Esophagus muscularis mucosa (tissue), 4 donors: ENCODE data around the gene RDH16. TPM values are rescaled to one million over a fixed set of nuclear protein-coding genes. Genes with fewer than 3 reads are reported as not detected.
A peak's percentile ranks its signal among the peaks of the same experiment; 100 is the strongest.

Experiments
- DNase-seq: peaks from one replicate; pipeline ENCODE4 v3.0.0-alpha.2; 2017; ENCODE audit errors: extremely low spot score
- H3K27ac ChIP-seq, 4 donors: fragments of 200-600 bp; sonication (generic); replicated peaks in 1 of 4; 1 replicate in 3 of 4; 2 replicates in 1 of 4; pipeline ENCODE4 v1.5.1; 2016 to 2019; ENCODE audit warnings: mild to moderate bottlenecking in 1 of 4
- H3K27me3 ChIP-seq, 4 donors: fragments of 200-600 bp; sonication (generic); one replicate each; pipeline versions ENCODE4 v1.5.1 to v1.6.0; 2016 to 2019
- H3K36me3 ChIP-seq, 4 donors: fragments of 200-600 bp; sonication (generic); one replicate each; pipeline ENCODE4 v1.5.1; 2016 to 2019
- H3K4me1 ChIP-seq, 4 donors: fragments of 200-600 bp; sonication (generic); one replicate each; pipeline ENCODE4 v1.5.1; 2016 to 2019
- H3K4me3 ChIP-seq, 4 donors: fragments of 200-600 bp; sonication (generic); 1 replicate in 2 of 4; 2 replicates in 2 of 4; pipeline ENCODE4 v1.5.1; 2016 to 2019; ENCODE audit warnings: mild to moderate bottlenecking in 4 of 4, moderate library complexity in 1 of 4
- H3K9me3 ChIP-seq, 4 donors: fragments of 200-600 bp; sonication (generic); 1 replicate in 3 of 4; 2 replicates in 1 of 4; pipeline ENCODE4 v1.5.1; 2016 to 2019
- CTCF ChIP-seq, 3 experiments: fragments of 200-600 bp in 2 of 3; fragments of 450-650 bp in 1 of 3; sonication (generic) in 2 of 3; IDR thresholded peaks; one replicate each; pipeline ENCODE4 v1.5.1; 2017 to 2019; ENCODE audit warnings: antibody characterized with exemption in 3 of 3, mild to moderate bottlenecking in 2 of 3, moderate library complexity in 1 of 3
- EP300 ChIP-seq: sonication (generic); formaldehyde crosslinking; IDR thresholded peaks from one replicate; pipeline ENCODE4 v1.6.1; 2017; ENCODE audit warnings: antibody characterized with exemption
- POLR2A ChIP-seq: fragments of 450-650 bp; IDR thresholded peaks from one replicate; pipeline ENCODE4 v1.6.1; 2017; ENCODE audit warnings: antibody characterized with exemption, moderate library complexity, mild to moderate bottlenecking, low read depth
- POLR2AphosphoS5 ChIP-seq, 2 donors: sonication (generic); formaldehyde crosslinking; IDR thresholded peaks; one replicate each; pipeline ENCODE4 v1.6.1; 2017; ENCODE audit warnings: antibody characterized with exemption in 2 of 2
- WGBS: methylation state at CpG from one replicate; pipeline ENCODE4 v1.1.5; 2018; 5-methylcytosine and 5-hydroxymethylcytosine counted together
- intact Hi-C: fragments of 100-400 bp; cut with DNase I; formaldehyde crosslinking; loops from one replicate; pipeline ENCODE4 v1.15.1; 2023
- total RNA-seq, 4 donors: library from RNA; depleted of rRNA; stranded (reverse); fragments of >200 nt; gene quantifications; one replicate each; pipeline versions ENCODE4 v1.1.0 to v1.2.1, GENCODE V29; 2016

The RDH16 gene
- total RNA-seq, 4 donors from 2014 or later, result 0.17 to 0.69 (median 0.42) TPM; not detected in 1

DNA sequence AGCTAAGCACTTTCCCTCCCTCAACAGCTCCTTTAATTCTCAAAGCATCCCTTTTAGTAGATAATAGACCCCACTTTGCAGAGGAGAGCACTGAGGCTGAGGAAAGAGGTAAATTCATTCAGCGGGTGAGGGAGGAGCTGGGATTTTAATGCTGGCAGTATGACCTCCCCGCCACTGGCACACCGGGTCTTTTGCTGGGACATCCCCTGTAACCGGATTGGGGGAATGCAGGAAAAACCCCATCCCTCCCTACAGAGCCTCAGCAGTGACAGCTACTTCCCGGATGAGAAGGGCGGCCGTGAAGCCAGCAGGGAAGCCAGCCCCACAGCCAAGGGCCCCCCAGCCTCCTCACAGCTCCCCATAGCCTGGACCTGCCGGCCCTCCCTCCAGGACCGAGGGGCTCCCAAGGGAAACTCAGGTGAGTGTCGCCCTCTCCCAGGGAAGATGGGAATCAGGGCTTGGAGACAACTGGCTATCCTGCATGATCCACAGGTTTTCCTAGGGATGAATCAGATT, 36.9 kb upstream of the RDH16 start:
- no peak for TF ChIP-seq POLR2AphosphoS5 (IDR thresholded peaks at IDR 0.05)
- TF ChIP-seq POLR2A, result no peak
- TF ChIP-seq CTCF (IDR thresholded peaks at IDR 0.05), result no peak
- TF ChIP-seq EP300, result no peak
- no peaks in the 10 kb centered on the region for H3K9me3 ChIP-seq
- WGBS, result 75% methylated on average over 8 of the region's 10 CpGs
- peak; percentile 81 for DNase-seq
- H3K4me1 ChIP-seq, result peaks cover 0 to 10% (median 0%) of the 10 kb centered on the region in 4 donors
- intact Hi-C loops, result no loop called here
- H3K27ac ChIP-seq, result no peak overlapping the region
- H3K36me3 ChIP-seq, result peaks cover 0 to 30% (median 24%) of the 10 kb centered on the region in 4 donors
- no peaks in the 10 kb centered on the region for H3K27me3 ChIP-seq
- no peak overlapping the region for H3K4me3 ChIP-seq

DNA sequence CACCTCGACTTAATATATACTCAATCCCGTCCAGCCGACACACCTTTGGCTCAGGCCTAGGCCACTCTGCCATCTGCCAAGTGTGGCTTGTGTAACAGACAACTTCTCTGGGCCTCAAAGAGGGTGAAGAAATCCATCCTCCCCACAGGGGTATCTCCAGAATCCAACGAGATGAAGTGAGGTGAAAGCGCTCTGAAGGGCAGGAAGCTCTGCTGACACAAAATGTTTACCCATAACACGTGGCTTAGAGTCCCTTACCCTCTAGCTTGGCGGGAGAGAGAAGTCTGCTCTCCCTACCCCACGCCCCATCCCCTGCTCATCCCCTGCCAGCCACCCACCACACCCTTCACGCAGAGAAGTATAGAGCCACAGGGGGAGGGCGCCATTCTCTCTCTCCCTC, 35.9 kb upstream of the RDH16 start:
- Histone ChIP-seq H3K36me3 (peaks cover 0 to 26% (median 18%) of the 10 kb centered on the region in 4 donors), H3K27ac (no peak overlapping the region), H3K27me3 (no peaks in the 10 kb centered on the region), H3K4me3 (no peak overlapping the region), H3K9me3 (no peaks in the 10 kb centered on the region), H3K4me1 (peaks cover 0 to 10% (median 2%) of the 10 kb centered on the region in 4 donors)
- TF ChIP-seq CTCF (IDR thresholded peaks at IDR 0.05) (no peak), POLR2AphosphoS5 (IDR thresholded peaks at IDR 0.05) (no peak), POLR2A (no peak)
- WGBS, result 69% methylated on average over 10 of the region's 10 CpGs
- intact Hi-C loops, result no loop called here
- peak; percentile 70 for DNase-seq

GRCh38 chr12:56991319-56992246, 34.2 kb upstream of the RDH16 start:
- WGBS, result 74% methylated on average over 8 of the region's 8 CpGs
- H3K9me3 ChIP-seq, result no peaks in the 10 kb centered on the region
- intact Hi-C loops, result no loop called here
- DNase-seq, result peak; percentile 87
- TF ChIP-seq CTCF (IDR thresholded peaks at IDR 0.05), result no peak
- peaks cover 8 to 21% (median 12%) of the 10 kb centered on the region in 4 donors for H3K4me1 ChIP-seq
- H3K36me3 ChIP-seq, result peaks cover 0 to 14% (median 11%) of the 10 kb centered on the region in 4 donors
- H3K4me3 ChIP-seq, result no peak overlapping the region
- H3K27ac ChIP-seq, result peak overlapping the region in 2 of 4 donors; percentile 29 to 40
- no peaks in the 10 kb centered on the region for H3K27me3 ChIP-seq

DNA sequence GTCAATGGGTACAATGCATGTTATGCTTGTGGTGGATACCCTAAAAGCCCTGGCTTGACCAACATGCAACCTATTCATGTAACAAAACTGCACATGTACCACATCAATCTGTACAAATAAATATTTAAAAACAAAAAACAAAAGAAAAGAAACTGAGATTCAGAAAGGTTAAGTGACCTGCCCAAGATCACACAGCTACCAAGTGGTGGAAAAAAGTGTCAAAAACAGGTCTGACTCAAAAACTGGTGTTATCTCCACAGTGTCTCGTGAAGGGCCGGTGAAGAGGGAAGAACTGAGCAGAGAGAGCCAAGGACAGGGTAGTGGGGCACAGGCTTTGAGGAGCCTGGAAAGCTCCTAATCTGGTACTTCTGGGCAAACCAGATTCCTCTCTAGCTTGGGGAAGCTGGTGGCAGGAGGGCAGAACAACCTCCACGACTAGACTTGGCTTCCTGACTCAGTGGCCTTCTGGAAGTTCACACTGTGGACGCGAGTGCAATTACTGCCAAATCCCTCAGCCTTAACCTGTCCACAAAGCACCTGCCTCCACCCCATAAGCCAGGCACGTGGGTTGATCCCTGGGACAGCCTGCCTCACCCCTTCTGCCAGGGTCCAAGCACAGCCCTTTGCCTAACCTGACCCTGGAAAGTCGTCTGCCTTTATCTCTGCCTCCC, 33.4 kb upstream of the RDH16 start:
- H3K36me3 ChIP-seq, result peaks cover 0 to 9% (median 8%) of the 10 kb centered on the region in 4 donors
- peak; percentile 72 for DNase-seq
- H3K4me1 ChIP-seq, result peaks cover 8 to 21% (median 12%) of the 10 kb centered on the region in 4 donors
- no peak for TF ChIP-seq EP300
- TF ChIP-seq POLR2AphosphoS5 (IDR thresholded peaks at IDR 0.05), result no peak
- no peak for TF ChIP-seq CTCF (IDR thresholded peaks at IDR 0.05)
- no peak for TF ChIP-seq POLR2A
- intact Hi-C loops, result no loop called here
- H3K4me3 ChIP-seq, result no peak overlapping the region
- no peaks in the 10 kb centered on the region for H3K27me3 ChIP-seq
- 74% methylated on average over 7 of the region's 7 CpGs for WGBS
- no peaks in the 10 kb centered on the region for H3K9me3 ChIP-seq
- peak overlapping the region in 2 of 4 donors; percentile 6 to 29 for H3K27ac ChIP-seq
